ENCODE results near the gene STRA8. TPM values are rescaled to one million over a fixed set of nuclear protein-coding genes. Genes with fewer than 3 reads are reported as not detected.

STRA8 gene
- total RNA-seq, 1 donor from 2014 or later = not detected

GRCh38 chr7:135215180-135215579 is 18.5 kb upstream of the STRA8 start:
- Mint-ChIP-seq H3K36me3 (ENCODE audit: low read depth) (no peaks in the 10 kb centered on the region), H3K4me3 (no peak overlapping the region), H3K9me3 (peaks cover 2% of the 10 kb centered on the region), H3K27me3 (ENCODE audit: low read depth) (no peaks in the 10 kb centered on the region), H3K27ac (ENCODE audit: unreplicated experiment) (no peak overlapping the region), H3K4me1 (peaks cover 10% of the 10 kb centered on the region)
- no peak for TF ChIP-seq CTCF (conservative IDR thresholded peaks at IDR 0.05)
- DNase-seq (ENCODE audit: low read depth, low spot score) = no peak

- TF ChIP-seq CTCF (conservative IDR thresholded peaks at IDR 0.05) = no peak
- Mint-ChIP-seq H3K27ac (ENCODE audit: unreplicated experiment) (no peak overlapping the region), H3K9me3 (peaks cover 6% of the 10 kb centered on the region), H3K4me1 (peaks cover 7% of the 10 kb centered on the region), H3K4me3 (no peak overlapping the region), H3K36me3 (ENCODE audit: low read depth) (no peaks in the 10 kb centered on the region), H3K27me3 (ENCODE audit: low read depth) (no peaks in the 10 kb centered on the region)
- no peak for DNase-seq (ENCODE audit: low read depth, low spot score)
Measured at GRCh38 chr7:135215698-135216097, 17.9 kb upstream of the STRA8 start.

GRCh38 chr7:135217645-135218509 is 15.8 kb upstream of the STRA8 start:
- no peak for DNase-seq (ENCODE audit: low read depth, low spot score)
- no peaks in the 10 kb centered on the region for H3K36me3 Mint-ChIP-seq (ENCODE audit: low read depth)
- no peaks in the 10 kb centered on the region for H3K4me1 Mint-ChIP-seq
- H3K4me3 Mint-ChIP-seq = no peak overlapping the region
- peaks cover 6% of the 10 kb centered on the region for H3K9me3 Mint-ChIP-seq
- H3K27ac Mint-ChIP-seq (ENCODE audit: unreplicated experiment) = no peak overlapping the region
- no peak for TF ChIP-seq CTCF (conservative IDR thresholded peaks at IDR 0.05)
- H3K27me3 Mint-ChIP-seq (ENCODE audit: low read depth) = no peaks in the 10 kb centered on the region

GRCh38 chr7:135224027-135224426 is 9.6 kb upstream of the STRA8 start:
- no peaks in the 10 kb centered on the region for H3K4me1 Mint-ChIP-seq
- H3K27me3 Mint-ChIP-seq (ENCODE audit: low read depth) = no peaks in the 10 kb centered on the region
- H3K4me3 Mint-ChIP-seq = no peak overlapping the region
- no peaks in the 10 kb centered on the region for H3K36me3 Mint-ChIP-seq (ENCODE audit: low read depth)
- no peak for TF ChIP-seq CTCF (conservative IDR thresholded peaks at IDR 0.05)
- no peak for DNase-seq (ENCODE audit: low read depth, low spot score)
- H3K9me3 Mint-ChIP-seq = peaks cover 8% of the 10 kb centered on the region
- no peak overlapping the region for H3K27ac Mint-ChIP-seq (ENCODE audit: unreplicated experiment)

GRCh38 chr7:135231686-135232085 is 2.0 kb upstream of the STRA8 start:
- TF ChIP-seq CTCF (conservative IDR thresholded peaks at IDR 0.05) = no peak
- DNase-seq (ENCODE audit: low read depth, low spot score) = no peak
- H3K9me3 Mint-ChIP-seq = peaks cover 2% of the 10 kb centered on the region
- H3K27ac Mint-ChIP-seq (ENCODE audit: unreplicated experiment) = peak overlapping the region; percentile 31
- no peaks in the 10 kb centered on the region for H3K27me3 Mint-ChIP-seq (ENCODE audit: low read depth)
- no peak overlapping the region for H3K4me3 Mint-ChIP-seq
- H3K4me1 Mint-ChIP-seq = peaks cover 4% of the 10 kb centered on the region
- no peaks in the 10 kb centered on the region for H3K36me3 Mint-ChIP-seq (ENCODE audit: low read depth)
